SH-SY5Y (cell line): ENCODE results near the gene ZBTB20.

Experiments
- GATA2 ChIP-seq: IDR thresholded peaks from 2 replicates; pipeline ENCODE4 v1.6.1; 2011; ENCODE audit warnings: mild to moderate bottlenecking, low read depth, low read length
- GATA3 ChIP-seq: IDR thresholded peaks from 2 replicates; pipeline ENCODE4 v1.6.1; 2011; ENCODE audit warnings: low read depth, mild to moderate bottlenecking, low read length, moderate library complexity

- TF ChIP-seq GATA2 (no peak), GATA3 (no peak)
Measured at GRCh38 chr3:115100806-115101205, 46.3 kb downstream of the ZBTB20 start.
